Bronchial epithelial cell (primary cell): ENCODE measurements around the gene TECTA. TPM values are rescaled to one million over a fixed set of nuclear protein-coding genes. Genes with fewer than 3 reads are reported as not detected.

Experiments
- DNase-seq: peaks from one replicate; pipeline ENCODE4 v3.0.0-alpha.2; 2010; ENCODE audit warnings: low read depth
- FAIRE-seq: peaks from 2 replicates; lab custom pipeline; 2011; peaks lifted over from hg19 to GRCh38; lab: Jason Lieb, UNC
- H3K27me3 ChIP-seq: 2 replicates; pipeline ENCODE4 v1.5.1; 2011; ENCODE audit warnings: low read length; ENCODE audit not compliant: control insufficient read depth, insufficient read depth
- H3K36me3 ChIP-seq: 2 replicates; pipeline ENCODE4 v1.5.1; 2011; ENCODE audit warnings: low read length; ENCODE audit not compliant: control insufficient read depth, insufficient read depth
- H3K4me3 ChIP-seq: 2 replicates; pipeline ENCODE4 v1.5.1; 2011; ENCODE audit warnings: mild to moderate bottlenecking, low read depth, low read length, control low read depth
- CTCF ChIP-seq: IDR thresholded peaks from 2 replicates; pipeline ENCODE4 v1.5.1; 2011; ENCODE audit warnings: mild to moderate bottlenecking, moderate library complexity, low read length, control low read depth, inconsistent platforms; ENCODE audit not compliant: insufficient read depth, severe bottlenecking
- total RNA-seq: library from RNA; depleted of rRNA; stranded (reverse); fragments of >200 nt; gene quantifications from 2 replicates; pipeline ENCODE4 v1.2.1, GENCODE V29; 2014

TECTA gene
- total RNA-seq, 1 donor from 2014 or later = under 0.01 TPM

DNA sequence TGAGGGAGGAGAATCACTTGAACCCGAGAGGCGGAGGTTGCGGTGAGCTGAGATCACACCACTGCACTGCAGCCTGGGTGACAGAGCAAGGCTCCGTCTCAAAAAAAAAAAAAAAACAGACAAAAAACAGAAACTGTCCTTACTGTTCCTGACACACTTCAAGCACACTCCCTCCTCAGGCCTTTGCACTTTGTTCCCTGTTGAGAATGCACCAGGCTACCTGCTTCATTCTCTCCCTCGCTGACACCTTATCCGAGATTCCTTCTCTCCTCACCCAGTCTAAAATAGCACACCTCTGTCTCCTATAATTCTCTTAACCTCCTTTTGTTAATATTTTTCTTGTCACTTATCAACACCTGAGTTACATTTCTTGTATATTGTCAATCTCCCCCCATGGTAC, 32.3 kb upstream of the TECTA start:
- no peaks in the 10 kb centered on the region for H3K36me3 ChIP-seq
- no peaks in the 10 kb centered on the region for H3K27me3 ChIP-seq
- no peak for TF ChIP-seq CTCF
- no peak for FAIRE-seq
- no peak overlapping the region for H3K4me3 ChIP-seq
- DNase-seq = no peak

DNA sequence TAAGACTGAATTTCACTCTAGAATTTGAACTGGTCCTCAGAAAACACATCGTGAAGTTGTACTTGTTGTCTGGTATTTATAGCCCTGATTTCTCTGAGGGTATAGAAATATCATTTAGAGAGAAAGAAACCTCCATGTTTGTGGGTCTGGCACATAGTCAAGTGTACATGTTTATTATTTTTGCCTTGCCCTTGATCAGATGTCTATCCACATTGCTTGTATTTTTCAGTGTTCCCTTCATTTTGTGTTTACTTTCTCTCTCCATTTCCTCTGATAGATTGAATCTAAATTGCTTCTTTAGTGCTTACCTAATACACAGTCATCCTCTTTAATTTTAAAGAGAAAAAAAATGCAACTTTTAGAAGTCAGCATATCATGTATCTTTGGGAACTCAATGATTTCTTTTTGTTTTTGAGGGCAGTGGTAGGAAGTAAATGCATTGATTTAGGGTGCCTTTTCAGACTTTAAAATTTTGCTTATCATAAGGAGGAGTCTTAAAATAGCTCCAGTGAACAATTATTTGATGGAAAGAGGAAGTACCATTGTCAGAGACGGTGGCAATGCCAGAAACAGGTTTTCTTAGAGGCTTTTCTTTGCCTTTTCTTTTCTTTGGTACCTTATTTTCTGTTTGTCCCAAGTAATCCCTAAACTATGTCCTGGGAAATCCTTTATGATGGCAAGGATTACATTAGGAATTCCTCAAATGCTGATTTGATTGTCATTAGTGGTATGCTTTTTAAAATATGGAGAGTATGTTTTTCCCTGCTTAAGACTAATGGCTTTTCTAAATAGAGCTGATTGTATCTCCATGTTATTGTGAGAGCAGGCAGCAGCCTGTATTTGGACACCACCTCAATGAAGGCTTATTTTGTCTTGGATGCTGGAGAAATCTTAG, 29.8 kb upstream of the TECTA start:
- no peak for TF ChIP-seq CTCF
- Histone ChIP-seq H3K27me3 (no peaks in the 10 kb centered on the region), H3K36me3 (no peaks in the 10 kb centered on the region), H3K4me3 (no peak overlapping the region)
- DNase-seq = no peak
- no peak for FAIRE-seq

- Histone ChIP-seq H3K27me3 (no peaks in the 10 kb centered on the region), H3K36me3 (no peaks in the 10 kb centered on the region), H3K4me3 (no peak overlapping the region)
- no peak for TF ChIP-seq CTCF
- DNase-seq = no peak
- FAIRE-seq = no peak
Observed at GRCh38 chr11:121071846-121072450, 29.1 kb upstream of the TECTA start.

GRCh38 chr11:121081321-121081720, 19.7 kb upstream of the TECTA start:
- no peak for TF ChIP-seq CTCF
- Histone ChIP-seq H3K4me3 (no peak overlapping the region), H3K36me3 (no peaks in the 10 kb centered on the region), H3K27me3 (no peaks in the 10 kb centered on the region)
- DNase-seq (no peak), FAIRE-seq (no peak)

DNA sequence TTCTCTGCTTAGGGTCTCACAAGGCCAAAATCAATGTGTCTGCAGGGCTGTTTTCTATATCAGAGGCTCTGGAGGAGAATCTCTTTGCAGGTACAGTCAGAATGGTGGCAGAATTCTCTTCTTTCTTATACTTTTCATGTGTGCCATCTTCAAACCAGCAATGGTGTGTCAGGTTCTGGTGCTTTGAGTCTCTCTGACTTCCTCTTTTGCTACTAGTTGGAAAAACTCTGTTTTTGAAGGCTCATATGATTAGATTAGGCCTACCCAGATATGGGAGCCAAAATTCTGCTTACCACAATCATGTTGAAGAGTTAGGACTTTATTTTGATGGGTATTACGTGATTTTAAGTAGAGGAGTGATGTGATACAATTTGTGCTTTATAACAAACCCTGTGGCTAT, 18.8 kb upstream of the TECTA start:
- FAIRE-seq (no peak), DNase-seq (no peak)
- no peaks in the 10 kb centered on the region for H3K36me3 ChIP-seq
- no peak for TF ChIP-seq CTCF
- H3K4me3 ChIP-seq = no peak overlapping the region
- H3K27me3 ChIP-seq = no peaks in the 10 kb centered on the region

DNA sequence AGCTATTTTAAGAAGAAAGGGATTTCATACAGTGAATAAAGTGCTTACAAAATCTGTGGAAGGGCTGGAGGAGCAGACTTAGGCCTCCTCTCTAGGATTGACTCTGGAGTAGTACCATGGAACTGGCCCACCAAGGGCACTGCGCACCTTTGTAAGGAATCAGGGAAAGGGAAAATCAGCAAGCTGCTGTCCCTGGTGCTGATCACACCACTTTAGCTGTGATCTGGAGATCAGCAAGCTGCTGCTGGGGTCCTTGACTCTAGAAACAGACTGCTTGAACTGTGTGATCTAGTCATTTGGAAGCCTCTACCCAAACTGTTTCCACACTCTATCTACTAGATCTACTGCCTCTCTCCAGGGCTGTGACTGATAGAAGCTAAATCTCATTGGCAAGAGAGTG, 18.4 kb upstream of the TECTA start:
- Histone ChIP-seq H3K36me3 (no peaks in the 10 kb centered on the region), H3K27me3 (no peaks in the 10 kb centered on the region), H3K4me3 (no peak overlapping the region)
- FAIRE-seq (no peak), DNase-seq (peak; percentile 5)
- TF ChIP-seq CTCF = no peak
